ENCODE data around the gene TMEM234.
A peak's percentile ranks its signal among the peaks of the same experiment; 100 is the strongest.

Gene TMEM234

DNA sequence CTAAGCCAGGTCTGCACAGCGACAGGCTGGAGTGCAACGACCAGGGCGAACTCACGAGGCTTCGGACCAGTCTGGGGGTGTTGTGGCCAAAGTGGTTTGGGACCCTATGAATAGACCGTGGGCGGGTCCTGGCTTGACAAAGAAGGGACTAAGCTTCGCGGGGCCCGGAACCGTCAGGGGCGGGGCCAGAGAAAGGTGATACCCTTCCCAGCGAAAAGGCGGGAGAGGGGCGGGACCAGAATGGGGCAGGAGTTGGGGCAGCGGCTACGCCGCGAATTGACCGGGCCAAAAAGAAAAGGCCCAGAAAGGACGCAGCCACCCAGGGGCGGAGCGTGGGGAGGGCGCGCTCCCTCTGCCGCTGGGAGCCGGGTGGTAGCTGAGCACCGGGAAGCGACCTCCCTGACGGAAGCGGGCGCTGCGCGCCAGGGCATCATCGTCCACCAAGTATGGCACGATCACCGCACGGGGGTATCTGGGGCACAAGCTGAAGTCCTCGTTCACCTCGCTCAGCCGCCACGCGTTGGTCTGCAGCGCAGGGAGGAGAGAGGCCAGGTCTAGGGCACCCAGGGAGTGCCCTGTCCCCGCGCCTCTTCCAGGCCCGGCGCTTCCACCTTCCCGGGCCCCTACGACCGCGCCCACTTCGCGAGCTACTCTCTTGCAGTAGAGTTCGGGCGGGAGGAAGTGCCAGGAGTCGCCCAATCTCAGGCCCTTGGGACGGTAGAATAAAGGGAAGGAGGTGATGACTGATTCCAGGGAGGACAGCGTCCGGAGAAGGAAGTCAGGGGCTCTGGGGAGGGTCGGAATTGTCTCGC is 18.2 kb upstream of the TMEM234 start:
- FAIRE-seq (no peak), DNase-seq (ENCODE audit: low spot score) (peak; percentile 74)

DNA sequence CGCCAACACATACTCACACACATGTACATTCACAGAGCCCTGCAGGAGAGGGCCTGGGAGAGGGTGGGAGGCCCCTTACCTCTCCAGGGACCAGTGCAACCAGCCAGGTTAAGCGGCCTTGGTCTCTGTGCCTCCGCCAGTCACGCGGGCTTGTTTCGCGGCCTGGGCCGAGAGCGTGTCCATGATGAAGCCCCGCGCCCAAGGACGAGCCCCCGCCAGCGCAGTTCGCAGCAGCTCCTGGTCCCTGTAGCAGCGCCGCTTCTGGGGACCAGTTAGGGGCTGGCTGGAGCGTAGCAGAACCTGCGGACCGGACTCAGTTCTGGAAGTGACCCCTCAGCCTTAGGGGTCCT is 17.6 kb upstream of the TMEM234 start:
- no peak for DNase-seq (ENCODE audit: low spot score)
- FAIRE-seq, result no peak

DNA sequence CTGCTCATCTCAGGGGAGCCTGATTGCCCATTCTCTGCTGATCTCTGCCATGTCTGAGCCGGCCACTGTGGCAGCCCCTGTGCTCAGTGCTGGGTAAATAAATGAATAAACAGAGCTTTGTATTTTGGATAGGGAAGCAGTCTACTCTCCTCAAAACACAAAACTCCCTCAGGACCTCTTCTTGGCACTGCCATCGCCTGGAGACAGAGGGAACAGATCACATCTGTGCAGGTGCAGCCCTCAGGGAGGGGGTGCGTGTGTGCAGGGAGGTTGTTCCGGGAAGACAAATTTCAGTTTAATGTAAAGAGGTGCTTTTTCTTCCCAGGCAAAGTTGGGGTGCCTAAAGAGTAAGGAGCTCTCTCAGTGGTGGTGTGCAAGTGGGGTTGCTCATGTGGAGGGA is 17.2 kb upstream of the TMEM234 start:
- no peak for DNase-seq (ENCODE audit: low spot score)
- FAIRE-seq, result no peak

DNA sequence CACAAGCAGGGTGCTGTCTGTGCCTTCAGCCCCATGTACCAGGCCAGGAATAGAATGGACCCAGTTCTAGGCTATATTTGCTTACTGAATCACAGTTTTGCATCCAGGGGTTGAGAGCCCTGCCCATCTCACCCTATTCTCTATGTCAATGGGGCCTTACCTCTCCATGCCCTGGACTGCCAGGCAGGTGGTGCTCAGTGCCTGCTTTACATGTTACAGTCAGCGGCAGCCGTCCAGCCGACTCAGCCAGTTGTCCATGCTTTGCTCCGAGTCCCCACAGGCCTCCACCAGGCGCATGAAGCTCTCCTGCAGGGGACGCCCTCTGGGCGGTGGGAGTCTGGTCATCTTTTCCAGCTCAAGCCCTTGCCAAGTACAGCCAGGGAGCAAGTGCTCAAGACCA is 12.6 kb upstream of the TMEM234 start:
- FAIRE-seq (no peak), DNase-seq (ENCODE audit: low spot score) (no peak)

DNA sequence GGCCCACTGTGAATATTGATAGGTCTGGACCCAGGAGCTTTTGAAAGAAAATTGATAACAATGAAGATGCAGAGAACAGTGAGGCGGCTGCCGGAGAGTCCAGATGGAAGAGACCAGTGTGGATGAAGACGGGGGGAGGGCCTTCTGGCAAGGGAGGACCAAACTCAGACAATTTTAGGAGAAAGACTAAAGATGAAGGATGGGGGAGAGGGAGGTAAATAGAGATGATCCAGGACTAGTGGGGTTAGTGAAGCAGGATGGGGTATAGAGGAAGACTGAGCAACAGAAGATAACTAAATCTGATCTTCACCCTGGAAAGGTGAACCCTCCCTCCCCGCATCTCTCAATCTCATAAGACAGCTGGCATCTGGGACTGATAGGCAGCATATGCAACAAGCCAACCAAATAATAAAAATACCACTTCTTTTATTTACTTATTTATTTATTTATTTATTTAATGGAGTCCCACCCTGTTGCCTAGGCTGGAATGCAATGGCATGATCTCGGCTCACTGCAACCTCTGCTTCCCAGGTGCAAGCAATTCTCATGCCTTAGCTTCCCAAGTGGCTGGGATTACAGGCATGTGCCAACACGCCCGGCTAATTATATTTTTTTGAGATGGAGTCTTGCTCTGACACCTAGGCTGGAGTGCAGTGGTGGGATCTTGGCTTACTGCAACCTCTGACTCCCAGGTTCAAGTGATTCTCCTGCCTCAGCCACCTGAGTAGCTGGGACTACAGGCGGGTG is 10.6 kb upstream of the TMEM234 start:
- DNase-seq (ENCODE audit: low spot score) (no peak), FAIRE-seq (no peak)

DNA sequence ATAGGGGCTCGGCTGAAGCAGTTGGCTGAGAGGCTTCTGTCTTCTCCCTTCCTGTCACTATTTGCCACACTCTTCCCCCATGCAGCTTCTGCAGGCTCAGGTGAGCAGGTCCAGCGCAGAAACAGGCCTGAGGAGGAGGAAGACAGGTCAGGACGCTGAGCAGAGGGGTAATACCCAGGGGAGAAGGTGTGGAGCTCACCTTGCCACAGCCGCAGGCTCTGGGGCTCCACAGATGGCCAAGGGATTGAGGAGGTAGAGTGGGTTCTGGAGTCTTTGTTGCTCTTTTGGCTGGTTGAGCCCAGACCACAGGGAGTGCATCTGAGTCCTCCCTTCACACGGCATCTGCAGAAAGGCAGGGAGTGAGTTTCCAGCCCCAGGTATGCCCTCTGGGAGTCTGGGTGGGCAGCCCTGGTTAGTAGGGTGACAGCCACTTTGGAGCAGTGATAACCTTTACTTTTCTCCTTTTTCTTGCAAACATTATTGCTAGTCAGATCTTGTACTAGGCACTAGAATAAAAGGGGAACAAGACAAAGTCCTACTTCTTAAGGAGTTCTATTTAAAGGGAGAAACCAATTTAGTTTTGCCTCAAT is 9.8 kb upstream of the TMEM234 start:
- DNase-seq (ENCODE audit: low spot score) (no peak), FAIRE-seq (no peak)

DNA sequence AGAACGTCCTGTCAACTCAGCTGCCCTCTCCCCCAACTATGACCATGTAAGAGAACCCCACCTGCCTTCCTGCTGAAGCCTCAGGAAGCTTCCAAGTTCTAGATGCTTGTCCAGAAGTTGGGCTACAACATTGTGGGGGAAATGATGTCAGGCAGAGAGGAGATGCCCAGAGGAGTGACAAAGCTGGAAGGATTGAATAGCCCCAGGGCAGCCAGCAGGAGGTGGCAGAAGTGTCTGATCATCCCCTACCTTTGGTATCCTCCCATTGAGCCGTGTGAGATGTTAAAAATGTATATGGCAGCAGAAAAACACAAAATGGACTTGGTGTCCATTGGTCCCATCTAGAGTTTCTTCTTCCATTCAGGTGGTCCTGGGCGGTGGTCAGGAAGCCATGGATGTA is 6.6 kb upstream of the TMEM234 start:
- DNase-seq (ENCODE audit: low spot score) (no peak), FAIRE-seq (no peak)

DNA sequence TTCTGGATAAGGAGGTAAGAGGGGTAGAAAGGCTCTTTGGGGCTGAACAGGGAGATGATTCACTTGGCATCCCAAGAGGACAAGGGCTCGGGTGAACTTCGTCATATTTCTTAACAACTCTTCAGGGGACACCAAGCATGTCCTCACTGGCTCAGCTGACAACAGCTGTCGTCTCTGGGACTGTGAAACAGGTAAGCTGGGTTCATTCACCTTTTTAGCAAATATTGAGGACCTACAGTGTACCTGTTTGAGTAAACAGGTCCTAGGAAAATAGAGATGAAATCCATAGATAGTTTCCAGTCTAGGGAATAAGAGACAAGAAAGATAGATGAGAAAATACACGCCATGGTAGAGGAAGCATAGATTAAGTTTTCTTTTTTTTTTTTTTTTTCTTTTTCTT is 2.1 kb upstream of the TMEM234 start:
- no peak for FAIRE-seq
- DNase-seq (ENCODE audit: low spot score), result no peak

DNA sequence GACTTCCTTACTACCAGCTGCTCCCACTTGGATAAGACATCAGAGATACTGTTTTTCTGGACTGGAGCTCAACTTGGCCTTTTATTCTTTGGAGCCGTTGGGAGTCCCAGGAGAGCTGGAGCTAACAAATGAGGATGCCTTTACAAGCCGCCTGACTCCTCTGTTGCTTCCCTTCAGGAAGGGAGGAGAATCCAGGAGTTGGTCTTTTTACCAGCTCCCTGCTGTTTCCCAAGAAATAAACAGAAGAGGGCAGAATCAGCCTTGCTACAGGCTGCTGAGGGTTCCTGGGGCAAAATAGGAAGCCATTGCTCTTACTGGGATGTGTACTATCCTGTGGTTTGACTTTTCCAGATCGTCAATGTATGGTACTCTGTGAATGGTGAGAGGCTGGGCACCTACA is 1.5 kb upstream of the TMEM234 start:
- DNase-seq (ENCODE audit: low spot score) (no peak), FAIRE-seq (no peak)

DNA sequence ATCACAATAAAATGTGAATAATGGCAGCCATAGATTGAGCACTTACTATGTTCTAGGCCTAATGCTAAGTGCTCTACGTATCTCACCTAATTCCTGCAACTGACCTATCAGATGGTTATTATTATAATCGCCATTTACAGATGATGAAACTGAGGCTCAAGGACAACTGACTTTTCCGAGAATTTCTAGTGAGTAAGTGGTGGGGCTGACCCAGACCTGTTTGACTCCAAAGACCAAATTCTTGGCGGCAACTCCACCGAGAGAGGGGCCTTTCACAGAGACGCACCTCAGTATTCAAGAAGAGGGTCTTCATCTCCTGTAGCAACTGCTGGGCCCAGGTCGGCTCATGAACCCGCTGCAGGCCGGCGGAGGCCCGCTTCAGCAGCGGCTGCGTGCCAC is 573 bp downstream of the TMEM234 start:
- DNase-seq (ENCODE audit: low spot score) (no peak), FAIRE-seq (no peak)

DNA sequence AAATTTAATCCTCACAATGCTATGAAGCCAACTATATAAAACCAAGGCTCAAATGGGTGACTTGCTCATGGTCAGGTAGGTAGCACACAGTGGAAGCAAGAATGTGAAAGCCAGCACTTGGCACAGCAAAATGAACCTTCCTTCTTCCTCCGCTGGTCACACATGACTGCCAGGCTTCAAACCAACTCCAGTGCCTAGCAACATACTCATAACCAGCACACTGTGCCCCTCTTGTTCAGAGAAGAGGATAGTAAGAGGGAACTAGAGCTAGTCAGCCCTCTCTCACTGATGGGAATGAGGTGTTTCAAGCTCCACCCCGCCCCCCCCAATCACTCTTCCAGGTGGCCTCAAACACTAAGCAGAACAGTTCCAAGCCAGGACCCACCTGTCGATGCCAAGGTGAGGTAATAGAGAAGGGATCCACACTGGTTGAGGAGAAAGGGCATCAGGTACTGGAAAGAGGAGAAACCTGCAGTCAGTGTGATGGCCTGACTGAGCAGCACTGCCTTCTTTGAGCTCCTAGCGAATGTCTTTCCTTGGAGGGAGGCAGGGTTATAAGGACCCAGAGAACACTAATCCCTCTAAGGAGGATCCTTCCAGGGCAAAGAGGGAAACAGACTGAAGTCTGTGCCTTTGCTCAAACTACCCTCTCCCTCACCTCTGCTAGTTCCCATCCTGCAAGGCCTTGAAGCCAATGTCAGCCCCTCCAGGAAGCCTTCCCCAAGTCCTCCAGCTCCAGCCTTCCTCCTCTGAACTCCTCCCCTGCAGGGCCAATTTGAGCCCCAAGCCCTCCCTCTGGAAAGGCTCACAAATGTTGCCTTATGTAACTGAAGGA is 1.2 kb downstream of the TMEM234 start:
- DNase-seq (ENCODE audit: low spot score) (no peak), FAIRE-seq (no peak)

DNA sequence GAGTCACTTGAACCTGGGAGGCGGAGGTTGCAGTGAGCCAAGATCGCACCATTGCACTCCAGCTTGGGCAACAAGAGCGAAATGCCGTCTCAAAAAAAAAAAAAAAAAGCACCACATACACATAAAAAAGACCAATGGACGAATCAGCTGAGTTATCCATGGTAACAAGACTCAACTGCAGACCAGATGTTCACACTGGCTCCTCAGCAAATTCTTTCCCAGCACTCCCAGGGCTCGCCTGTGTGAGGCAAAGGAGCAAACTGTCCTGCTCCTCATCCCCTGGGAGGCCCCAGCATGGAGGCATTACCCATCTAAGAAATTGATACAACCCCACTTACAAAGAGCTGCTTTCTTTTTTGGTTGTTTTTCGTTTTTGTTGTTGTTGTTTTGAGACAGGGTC is 3.1 kb downstream of the TMEM234 start:
- no peak for FAIRE-seq
- DNase-seq (ENCODE audit: low spot score), result no peak

DNA sequence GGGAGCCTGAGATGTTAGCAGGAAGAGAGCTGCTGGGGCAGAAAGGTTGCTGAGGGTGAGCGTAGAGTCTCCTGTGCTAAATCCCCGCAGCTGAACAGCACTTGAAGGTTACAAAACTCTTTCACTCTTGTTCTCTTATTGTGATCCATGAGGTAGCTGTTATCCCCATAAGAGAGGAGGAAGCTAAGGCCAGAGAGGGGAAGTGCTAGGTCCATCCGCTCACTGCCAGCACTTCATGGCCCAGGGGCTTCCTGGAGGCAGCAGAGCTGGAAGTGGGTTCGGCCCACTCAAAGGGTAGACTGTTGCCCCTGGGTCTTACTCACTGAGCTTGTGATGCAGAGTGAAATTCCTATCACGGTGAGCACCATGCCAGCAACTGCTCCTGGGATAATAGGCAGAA is 5.6 kb downstream of the TMEM234 start:
- FAIRE-seq, result no peak

DNA sequence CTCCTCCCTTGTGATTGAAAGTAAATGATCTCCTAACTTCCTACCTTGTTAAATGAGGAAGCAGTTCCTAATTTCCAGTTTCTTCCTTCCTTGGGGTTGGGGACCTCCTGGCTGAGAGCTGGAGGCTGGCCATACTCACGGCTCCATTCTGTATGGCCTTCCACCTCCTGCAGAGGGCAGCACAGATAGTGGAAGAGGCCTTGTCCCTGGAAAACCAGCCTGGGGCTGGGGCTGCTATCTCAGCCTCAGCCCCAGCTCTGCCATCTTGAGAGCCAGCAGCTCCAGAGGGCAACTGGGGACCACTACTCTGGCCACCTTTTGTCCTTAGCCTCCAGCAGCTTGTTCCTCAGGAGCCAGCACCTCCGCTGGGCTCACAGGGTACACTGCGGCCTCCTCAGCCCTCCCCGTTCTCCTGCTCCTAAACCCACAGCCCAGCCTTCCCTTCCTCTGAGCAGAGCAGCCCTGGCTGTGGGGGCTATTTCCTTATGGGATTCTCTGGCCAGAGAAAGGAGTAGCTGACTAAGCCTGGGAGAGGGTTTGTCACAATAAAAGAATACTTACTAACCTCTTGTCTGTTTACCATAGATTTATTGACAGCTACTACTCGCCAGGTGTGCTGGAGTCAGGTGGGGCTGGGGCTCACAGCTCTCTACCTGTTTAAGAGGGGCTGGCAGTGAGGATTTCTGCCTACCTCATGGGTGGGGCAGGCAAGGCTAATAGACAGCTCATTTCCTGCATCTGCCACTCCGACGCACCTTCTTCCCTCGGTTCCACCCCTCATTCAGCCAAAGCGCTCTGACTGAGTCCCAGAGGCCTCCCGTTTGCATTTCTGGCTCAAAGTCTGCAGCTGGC is 6.3 kb downstream of the TMEM234 start:
- DNase-seq (ENCODE audit: low spot score), result peak; percentile 69
- FAIRE-seq, result peak; percentile 23

More for the DNA sequence above, 5.6 kb downstream of the TMEM234 start:
- no peak for DNase-seq (ENCODE audit: low spot score)

DNA sequence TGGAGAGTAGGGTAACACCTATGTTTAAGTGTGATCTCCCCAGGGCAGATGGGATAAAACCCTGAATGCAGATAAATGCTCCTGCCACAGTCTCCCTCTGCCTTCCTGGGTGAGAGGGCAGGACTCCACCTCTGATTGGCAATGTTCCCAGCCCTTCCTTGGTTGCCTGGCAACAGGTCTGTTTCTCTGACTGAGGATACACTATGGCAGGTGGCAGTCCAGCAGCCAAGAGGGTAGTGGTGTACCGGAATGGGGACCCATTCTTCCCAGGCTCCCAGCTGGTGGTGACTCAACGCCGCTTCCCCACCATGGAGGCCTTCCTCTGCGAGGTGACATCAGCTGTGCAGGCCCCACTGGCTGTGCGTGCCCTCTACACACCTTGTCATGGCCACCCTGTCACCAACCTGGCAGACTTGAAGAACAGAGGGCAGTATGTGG is 13.2 kb downstream of the TMEM234 start, which contains the start of gene DCDC2B:
DCDC2B (plus strand) TSS at position 199 of the 438 bp plus-strand sequence; CDS start at position 204, 5 bp downstream.
- peak; percentile 60 for DNase-seq (ENCODE audit: low spot score)
- peak; percentile 53 for FAIRE-seq

DNA sequence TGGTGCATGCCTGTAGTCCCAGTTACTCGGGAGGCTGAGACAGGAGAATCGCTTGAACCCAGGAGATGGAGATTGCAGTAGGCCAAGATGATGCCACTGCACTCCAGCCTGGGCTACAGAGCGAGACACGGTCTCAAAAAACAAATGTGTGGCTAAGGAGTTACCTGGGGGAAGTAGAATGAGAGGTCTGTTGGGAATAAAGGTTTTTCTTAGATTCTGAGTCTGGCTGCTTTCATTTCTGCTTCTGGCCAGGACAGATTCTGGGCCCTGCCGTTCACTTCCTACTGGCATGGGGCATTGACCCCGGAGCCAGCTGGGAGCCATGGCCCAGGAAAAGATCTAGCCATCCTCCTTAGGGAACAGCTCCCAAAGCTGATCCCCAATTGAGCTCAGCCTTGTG is 13.7 kb downstream of the TMEM234 start:
- no peak for DNase-seq (ENCODE audit: low spot score)
- no peak for FAIRE-seq

DNA sequence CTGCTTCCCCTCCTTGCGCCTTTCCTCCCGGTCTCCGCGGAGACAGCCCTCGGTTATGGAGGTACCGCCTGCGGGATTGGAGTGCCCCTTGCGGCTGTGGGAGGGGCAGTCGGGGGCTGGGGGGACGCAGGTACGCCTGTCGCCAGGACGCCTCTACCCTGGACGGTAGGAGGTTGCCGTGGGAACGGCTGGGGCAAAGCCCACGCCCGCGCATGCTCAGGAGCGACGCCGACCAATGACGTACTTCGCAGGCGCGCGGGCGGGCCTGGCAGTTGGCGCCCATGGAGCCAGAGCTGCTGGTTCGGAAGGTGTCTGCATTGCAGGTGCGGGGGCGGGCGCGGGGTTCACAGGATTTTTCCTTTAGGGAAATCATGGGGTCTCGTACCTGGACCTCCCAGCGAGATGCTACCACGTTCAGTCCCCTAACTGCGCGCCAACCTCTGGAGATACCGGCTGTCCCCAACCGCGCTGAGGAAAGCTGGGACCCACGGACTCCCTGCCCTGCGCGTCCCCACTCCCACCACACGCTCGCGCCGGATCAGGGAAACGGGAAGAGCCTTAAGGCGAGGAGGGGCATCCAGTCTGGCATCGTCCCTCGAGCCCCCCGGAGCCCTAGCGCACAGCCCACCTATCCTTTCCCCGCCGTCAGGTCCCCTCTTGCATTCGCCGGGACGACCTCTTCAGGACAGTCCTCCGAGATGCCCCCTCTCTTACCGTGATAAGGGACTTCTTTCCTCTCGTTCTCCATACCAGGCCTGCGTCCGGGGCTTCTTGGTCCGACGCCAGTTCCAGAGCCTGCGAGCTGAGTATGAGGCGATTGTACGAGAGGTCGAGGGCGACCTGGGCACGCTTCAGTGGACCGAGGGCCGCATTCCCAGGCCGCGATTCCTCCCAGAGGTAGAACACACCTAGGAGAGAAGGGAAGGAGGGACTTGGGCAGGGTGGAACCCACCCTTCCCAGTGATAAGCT is 16.5 kb downstream of the TMEM234 start, which contains the start of gene IQCC:
IQCC (plus strand) TSS at position 271 of the 970 bp plus-strand sequence; CDS start at position 282, 11 bp downstream.
- FAIRE-seq, result peak; percentile 92
- peak; percentile 96 for DNase-seq (ENCODE audit: low spot score)

DNA sequence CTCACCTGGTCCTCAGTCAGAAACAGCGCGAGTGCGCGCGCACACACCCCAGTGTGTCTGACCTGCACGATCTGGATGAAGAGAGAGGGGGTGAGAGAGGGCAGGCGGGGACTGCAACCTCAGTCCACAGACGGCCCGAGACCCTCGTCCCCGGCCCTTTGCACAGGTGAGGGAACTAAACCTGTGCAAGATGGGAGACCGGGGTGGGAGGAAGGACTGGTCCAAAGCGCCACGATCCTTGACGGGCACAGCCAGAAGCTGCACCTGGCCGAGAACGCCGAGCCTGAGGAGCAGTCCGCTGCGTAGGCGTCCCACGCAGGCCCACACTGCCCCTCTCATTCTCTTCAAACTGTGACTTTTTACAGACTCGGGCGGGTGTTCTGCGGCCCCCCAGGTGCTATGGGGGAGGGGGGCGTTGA is 17.2 kb downstream of the TMEM234 start:
- FAIRE-seq (no peak), DNase-seq (ENCODE audit: low spot score) (no peak)
